HCT116 (cell line): ENCODE results near the gene MEF2B. TPM values are rescaled to one million over a fixed set of nuclear protein-coding genes. Genes with fewer than 3 reads are reported as not detected.

Experiments used
- ATAC-seq: fragments of 200-7000 bp; cut with Tn5 transposase; 2 replicates; pipeline ENCODE4 v1.9.1; 2020; ENCODE audit warnings: mild to moderate bottlenecking, moderate library complexity
- BruUV-seq: library from RNA; stranded (reverse); fragments of 400-500 nt; replicated peaks from 2 replicates; lab custom pipeline; 2021; lab: Mats Ljungman, UMichigan
- CTCF ChIA-PET: fragments of 300-600 bp; sonication (Branson Sonifier 250); formaldehyde crosslinking; loops from one replicate; lab custom pipeline; 2021; ENCODE audit warnings: antibody characterized with exemption; lab: Charles Lee
- POLR2A ChIA-PET: fragments of 300-600, 350-600 bp; sonication (Branson Sonifier 250); formaldehyde crosslinking; loops from one replicate; lab custom pipeline; 2021; ENCODE audit warnings: antibody characterized with exemption; lab: Charles Lee
- RAD21 ChIA-PET, 2 experiments: fragments of 300-600 bp; sonication (Branson Sonifier 250); formaldehyde crosslinking; loops; one replicate each; lab custom pipeline; 2023; ENCODE audit warnings: low total read pairs in 2 of 2; ENCODE audit not compliant: uncharacterized antibody in 2 of 2, unreplicated experiment in 2 of 2, low non-redundant PET in 1 of 2; lab: Charles Lee
- DNase-seq: peaks from one replicate; pipeline ENCODE4 v3.0.0-alpha.2; 2010; ENCODE audit warnings: low read depth, low spot score
- H2AFZ ChIP-seq: fragments of 200-600 bp; shearing (Covaris generic), sonication (generic); 2 replicates; pipeline ENCODE4 v1.6.1; 2017; ENCODE audit warnings: low read depth, mixed run types, mixed read lengths, antibody characterized with exemption, low read length; ENCODE audit not compliant: poor library complexity, severe bottlenecking
- H3K27ac ChIP-seq: 2 replicates; pipeline ENCODE4 v1.5.1; 2012; ENCODE audit warnings: low read depth, low read length
- H3K27me3 ChIP-seq: fragments of 200-600 bp; sonication (generic); 2 replicates; pipeline ENCODE4 v1.6.1; 2016; ENCODE audit warnings: mixed run types, low read length, mixed read lengths; ENCODE audit not compliant: insufficient read depth
- H3K36me3 ChIP-seq, 2 experiments: fragments of 200-500 bp in 1 of 2; fragments of 200-600 bp in 1 of 2; sonication (Bioruptor generic) in 1 of 2; sonication (generic) in 1 of 2; 2 replicates each; pipeline versions ENCODE4 v1.5.1 to v1.6.1; 2014 to 2016; ENCODE audit warnings: low read length in 2 of 2, inconsistent platforms in 1 of 2, mixed read lengths in 1 of 2, mixed run types in 1 of 2; ENCODE audit not compliant: insufficient read depth in 2 of 2, control insufficient read depth in 1 of 2
- H3K4me1 ChIP-seq, 2 experiments: fragments of 200-600 bp in 1 of 2; sonication (generic) in 1 of 2; 2 replicates each; pipeline versions ENCODE4 v1.5.1 to v1.6.1; 2012 to 2017; ENCODE audit warnings: low read length in 2 of 2, inconsistent platforms in 1 of 2, mild to moderate bottlenecking in 1 of 2, mixed read lengths in 1 of 2, mixed run types in 1 of 2, moderate library complexity in 1 of 2; ENCODE audit not compliant: insufficient read depth in 2 of 2, control insufficient read depth in 1 of 2
- H3K4me2 ChIP-seq: fragments of 200-600 bp; sonication (generic); 2 replicates; pipeline ENCODE4 v1.6.1; 2017; ENCODE audit warnings: mixed run types, low read length, mixed read lengths
- H3K4me3 ChIP-seq, 2 experiments: fragments of 200-600 bp in 1 of 2; sonication (generic) in 1 of 2; replicated peaks in 1 of 2; 2 replicates each; pipeline ENCODE4 v1.5.1; 2011 to 2016; ENCODE audit warnings: low read length in 2 of 2, control low read depth in 1 of 2, low read depth in 1 of 2, mild to moderate bottlenecking in 1 of 2, mixed read lengths in 1 of 2, mixed run types in 1 of 2
- H3K79me2 ChIP-seq: fragments of 200-600 bp; sonication (generic); 2 replicates; pipeline ENCODE4 v1.6.1; 2017; ENCODE audit warnings: mild to moderate bottlenecking, mixed run types, low read length, moderate library complexity, mixed read lengths; ENCODE audit not compliant: insufficient read depth
- H3K9ac ChIP-seq: fragments of 200-600 bp; sonication (generic); 2 replicates; pipeline ENCODE4 v1.6.1; 2016; ENCODE audit warnings: low read length, mixed read lengths
- H3K9me2 ChIP-seq: fragments of 200-600 bp; sonication (generic), shearing (Covaris generic); 2 replicates; pipeline ENCODE4 v1.6.1; 2017; ENCODE audit warnings: mixed run types, mild to moderate bottlenecking, moderate library complexity; ENCODE audit not compliant: insufficient read depth
- H3K9me3 ChIP-seq, 2 experiments: fragments of 200-500 bp in 1 of 2; fragments of 200-600 bp in 1 of 2; sonication (Bioruptor generic) in 1 of 2; sonication (generic) in 1 of 2; 2 replicates each; pipeline ENCODE4 v1.6.1; 2014 to 2017; ENCODE audit warnings: low read length in 2 of 2, mixed read lengths in 2 of 2, inconsistent platforms in 1 of 2, low read depth in 1 of 2, mild to moderate bottlenecking in 1 of 2, mixed run types in 1 of 2, moderate library complexity in 1 of 2; ENCODE audit not compliant: control insufficient read depth in 1 of 2, insufficient read depth in 1 of 2
- H4K20me1 ChIP-seq: fragments of 200-600 bp; sonication (generic), shearing (Covaris generic); 2 replicates; pipeline ENCODE4 v1.6.1; 2017; ENCODE audit warnings: mixed run types, mild to moderate bottlenecking, moderate library complexity; ENCODE audit not compliant: insufficient read depth
- ATF3 ChIP-seq: IDR thresholded peaks from 2 replicates; pipeline ENCODE4 v1.6.1; 2012
- CEBPB ChIP-seq: IDR thresholded peaks from 2 replicates; pipeline ENCODE4 v1.6.1; 2012; ENCODE audit warnings: low read depth
- EGR1 ChIP-seq: IDR thresholded peaks from 2 replicates; pipeline ENCODE4 v1.6.1; 2012; ENCODE audit warnings: low read depth
- EZH2phosphoT487 ChIP-seq: fragments of 200-600 bp; IDR thresholded peaks from 2 replicates; pipeline ENCODE4 v1.6.1; 2018; ENCODE audit warnings: antibody characterized with exemption, borderline replicate concordance
- FOSL1 ChIP-seq: IDR thresholded peaks from 2 replicates; pipeline ENCODE4 v1.6.1; 2012; ENCODE audit warnings: low read depth
- MAX ChIP-seq: IDR thresholded peaks from 2 replicates; pipeline ENCODE4 v1.6.1; 2012
- POLR2A ChIP-seq: IDR thresholded peaks from 2 replicates; pipeline ENCODE4 v1.7.0; 2011; ENCODE audit warnings: borderline replicate concordance; ENCODE audit not compliant: insufficient read depth, insufficient read length; ENCODE audit errors: extremely low read depth
- POLR2AphosphoS5 ChIP-seq: IDR thresholded peaks from 2 replicates; pipeline ENCODE4 v1.6.1; 2011; ENCODE audit warnings: mild to moderate bottlenecking, low read depth, low read length, moderate library complexity
- REST ChIP-seq: IDR thresholded peaks from 2 replicates; pipeline ENCODE4 v1.6.1; 2012; ENCODE audit warnings: low read depth
- SIN3A ChIP-seq: IDR thresholded peaks from 2 replicates; pipeline ENCODE4 v1.6.1; 2012; ENCODE audit warnings: low read depth
- SRF ChIP-seq: IDR thresholded peaks from 2 replicates; pipeline ENCODE4 v1.6.1; 2012; ENCODE audit warnings: low read depth
- TCF7L2 ChIP-seq: IDR thresholded peaks from 2 replicates; pipeline ENCODE4 v1.7.0; 2011; ENCODE audit warnings: borderline replicate concordance, inconsistent platforms; ENCODE audit not compliant: insufficient read depth, insufficient read length; ENCODE audit errors: extremely low read depth
- YY1 ChIP-seq: IDR thresholded peaks from 2 replicates; pipeline ENCODE4 v1.6.1; 2011; ENCODE audit warnings: low read length, low read depth, moderate library complexity, mild to moderate bottlenecking; ENCODE audit not compliant: insufficient replicate concordance; ENCODE audit errors: extremely low read depth
- ZBTB33 ChIP-seq: IDR thresholded peaks from 2 replicates; pipeline ENCODE4 v1.6.1; 2011; ENCODE audit warnings: mild to moderate bottlenecking, low read length, moderate library complexity; ENCODE audit not compliant: insufficient replicate concordance; ENCODE audit errors: extremely low read depth
- intact Hi-C: fragments of 100-400 bp; cut with micrococcal nuclease; formaldehyde crosslinking; loops from 2 replicates; pipeline ENCODE4 v1.10.0; 2022
- total RNA-seq: library from RNA; stranded (reverse); gene quantifications from one replicate; pipeline ENCODE4 v1.2.1, GENCODE V29; 2021; ENCODE audit not compliant: unreplicated experiment

Gene MEF2B
- total RNA-seq, 1 experiment from 2014 or later = 7.9 TPM

DNA sequence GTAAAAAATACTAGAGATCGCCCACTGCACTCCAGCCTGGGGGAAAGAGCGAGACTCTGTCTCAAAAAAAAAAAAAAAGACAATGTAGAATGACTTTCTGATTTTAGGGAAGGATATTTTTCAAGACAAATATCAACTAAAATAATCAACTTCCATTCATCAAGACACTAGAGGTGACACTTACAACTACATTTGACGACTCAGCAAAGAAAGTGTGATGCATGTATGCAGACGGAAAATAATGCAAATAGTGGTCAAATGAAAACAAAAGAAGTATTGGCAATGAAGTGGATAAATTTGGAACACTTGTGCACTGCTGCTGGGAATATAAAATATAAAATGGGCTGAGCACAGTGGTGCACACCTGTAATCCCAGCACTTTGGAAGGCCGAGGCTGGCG lies 44.0 kb downstream of the MEF2B start:
- no peak overlapping the region for H3K9ac ChIP-seq
- BruUV-seq = no TSS peak
- CTCF ChIA-PET = no interaction called here

GRCh38 chr19:19123386-19123785 lies 46.7 kb downstream of the MEF2B start:
- no peak for ATAC-seq
- Histone ChIP-seq H2AFZ (no peak overlapping the region), H3K4me2 (no peak overlapping the region), H3K27ac (no peak overlapping the region), H3K79me2 (no peaks in the 10 kb centered on the region), H3K9me3 (no peaks in the 10 kb centered on the region), H3K9ac (no peak overlapping the region), H3K4me1 (peaks cover 0 to 5% of the 10 kb centered on the region in 2 experiments; a peak in 2 of 4 replicates), H3K9me2 (no peaks in the 10 kb centered on the region), H4K20me1 (no peaks in the 10 kb centered on the region), H3K36me3 (peaks cover 16 to 41% of the 10 kb centered on the region in 2 experiments), H3K4me3 (no peak overlapping the region), H3K27me3 (no peaks in the 10 kb centered on the region)
- BruUV-seq = no TSS peak
- ChIA-PET RAD21 (no interaction called here), CTCF (no interaction called here), POLR2A (no interaction called here)
- DNase-seq = no peak
- intact Hi-C loops = no loop called here
- TF ChIP-seq ATF3 (no peak), REST (no peak), EGR1 (no peak), MAX (no peak), SRF (no peak), POLR2AphosphoS5 (no peak), YY1 (no peak), CEBPB (no peak), EZH2phosphoT487 (no peak), ZBTB33 (no peak), TCF7L2 (no peak), FOSL1 (no peak), SIN3A (no peak)

More for the DNA sequence above, 44.0 kb downstream of the MEF2B start:
- ChIA-PET RAD21 (no interaction called here), POLR2A (no interaction called here)
- Histone ChIP-seq H3K4me1 (no peaks in the 10 kb centered on the region), H3K27ac (no peak overlapping the region), H2AFZ (no peak overlapping the region), H3K4me2 (no peak overlapping the region), H3K79me2 (no peaks in the 10 kb centered on the region), H3K9me2 (no peaks in the 10 kb centered on the region), H3K9me3 (no peaks in the 10 kb centered on the region), H3K36me3 (peaks cover 3 to 18% of the 10 kb centered on the region in 2 experiments), H4K20me1 (no peaks in the 10 kb centered on the region), H3K4me3 (no peak overlapping the region), H3K27me3 (no peaks in the 10 kb centered on the region)
- no peak for ATAC-seq
- intact Hi-C loops = no loop called here
- DNase-seq = no peak
- no peak for TF ChIP-seq POLR2A
